Measurements from ENCODE around the gene ACTN1. TPM values are rescaled to one million over a fixed set of nuclear protein-coding genes. Genes with fewer than 3 reads are reported as not detected.

ACTN1 gene
- total RNA-seq, 1 donor from 2014 or later = 77.1 TPM

- H3K4me1 Mint-ChIP-seq = no peaks in the 10 kb centered on the region
Measured at GRCh38 chr14:68998062-68998461, 19.0 kb upstream of the ACTN1 start.

GRCh38 chr14:68995731-68996130 lies 16.6 kb upstream of the ACTN1 start:
- no peak overlapping the region for H3K4me3 Mint-ChIP-seq
- H3K27ac Mint-ChIP-seq (ENCODE audit: unreplicated experiment) = no peak overlapping the region
- no peak for DNase-seq (ENCODE audit: low read depth, low spot score)
- no peaks in the 10 kb centered on the region for H3K9me3 Mint-ChIP-seq
- H3K36me3 Mint-ChIP-seq (ENCODE audit: low read depth) = no peaks in the 10 kb centered on the region
- TF ChIP-seq, protein P1, sequence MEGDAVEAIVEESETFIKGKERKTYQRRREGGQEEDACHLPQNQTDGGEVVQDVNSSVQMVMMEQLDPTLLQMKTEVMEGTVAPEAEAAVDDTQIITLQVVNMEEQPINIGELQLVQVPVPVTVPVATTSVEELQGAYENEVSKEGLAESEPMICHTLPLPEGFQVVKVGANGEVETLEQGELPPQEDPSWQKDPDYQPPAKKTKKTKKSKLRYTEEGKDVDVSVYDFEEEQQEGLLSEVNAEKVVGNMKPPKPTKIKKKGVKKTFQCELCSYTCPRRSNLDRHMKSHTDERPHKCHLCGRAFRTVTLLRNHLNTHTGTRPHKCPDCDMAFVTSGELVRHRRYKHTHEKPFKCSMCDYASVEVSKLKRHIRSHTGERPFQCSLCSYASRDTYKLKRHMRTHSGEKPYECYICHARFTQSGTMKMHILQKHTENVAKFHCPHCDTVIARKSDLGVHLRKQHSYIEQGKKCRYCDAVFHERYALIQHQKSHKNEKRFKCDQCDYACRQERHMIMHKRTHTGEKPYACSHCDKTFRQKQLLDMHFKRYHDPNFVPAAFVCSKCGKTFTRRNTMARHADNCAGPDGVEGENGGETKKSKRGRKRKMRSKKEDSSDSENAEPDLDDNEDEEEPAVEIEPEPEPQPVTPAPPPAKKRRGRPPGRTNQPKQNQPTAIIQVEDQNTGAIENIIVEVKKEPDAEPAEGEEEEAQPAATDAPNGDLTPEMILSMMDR (conservative IDR thresholded peaks at IDR 0.05) = no peak
- no peaks in the 10 kb centered on the region for H3K4me1 Mint-ChIP-seq
- H3K27me3 Mint-ChIP-seq (ENCODE audit: low read depth) = no peaks in the 10 kb centered on the region

More at GRCh38 chr14:68998062-68998461, 19.0 kb upstream of the ACTN1 start:
- Mint-ChIP-seq H3K9me3 (peaks cover 6% of the 10 kb centered on the region), H3K36me3 (ENCODE audit: low read depth) (no peaks in the 10 kb centered on the region), H3K27me3 (ENCODE audit: low read depth) (no peaks in the 10 kb centered on the region), H3K4me3 (no peak overlapping the region), H3K27ac (ENCODE audit: unreplicated experiment) (no peak overlapping the region)
- DNase-seq (ENCODE audit: low read depth, low spot score) = no peak
- TF ChIP-seq, protein P1 (conservative IDR thresholded peaks at IDR 0.05) = no peak

DNA sequence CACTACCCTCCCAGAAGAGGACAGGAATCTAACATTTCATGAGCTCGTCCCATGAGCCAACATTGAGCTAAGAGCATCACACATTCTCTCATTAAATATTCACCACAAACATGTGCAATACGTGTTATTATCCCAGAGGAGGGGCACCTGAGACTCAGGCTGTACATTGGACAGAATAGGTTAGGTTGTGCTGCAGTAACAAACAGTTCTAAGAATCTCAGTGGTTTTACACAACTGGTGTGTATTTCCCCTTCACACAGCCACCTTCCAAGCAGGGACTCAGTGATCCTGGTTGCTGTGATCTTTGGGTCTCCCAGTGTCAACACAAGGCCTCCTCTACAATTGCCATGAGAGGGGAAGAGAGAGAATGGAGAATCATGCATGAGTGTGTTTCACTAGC lies 15.0 kb upstream of the ACTN1 start:
- Mint-ChIP-seq H3K4me3 (no peak overlapping the region), H3K27ac (ENCODE audit: unreplicated experiment) (no peak overlapping the region), H3K27me3 (ENCODE audit: low read depth) (no peaks in the 10 kb centered on the region), H3K36me3 (ENCODE audit: low read depth) (no peaks in the 10 kb centered on the region), H3K4me1 (peaks cover 2% of the 10 kb centered on the region), H3K9me3 (no peaks in the 10 kb centered on the region)
- DNase-seq (ENCODE audit: low read depth, low spot score) = no peak
- TF ChIP-seq, protein P1 (conservative IDR thresholded peaks at IDR 0.05) = no peak

DNA sequence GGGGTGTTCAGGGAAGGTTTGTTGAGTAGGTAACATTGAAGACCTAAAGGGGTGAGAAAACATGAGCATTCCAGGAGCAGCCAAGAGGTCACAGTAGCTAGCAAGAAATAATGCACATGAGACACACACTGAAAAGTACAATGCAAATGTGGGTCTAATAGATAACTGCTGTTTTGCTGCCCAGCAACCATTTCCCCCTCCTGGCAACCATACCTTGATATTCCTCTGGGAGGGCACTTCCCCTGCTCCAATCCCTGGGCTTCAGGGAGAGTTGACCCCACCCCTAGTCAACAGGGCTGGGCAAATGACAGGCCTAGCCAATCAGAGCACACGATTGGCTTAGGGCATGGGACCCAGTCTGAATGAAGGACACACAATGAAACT lies 8.5 kb upstream of the ACTN1 start:
- Mint-ChIP-seq H3K4me3 (no peak overlapping the region), H3K4me1 (peaks cover 17% of the 10 kb centered on the region), H3K36me3 (ENCODE audit: low read depth) (no peaks in the 10 kb centered on the region), H3K9me3 (no peaks in the 10 kb centered on the region), H3K27ac (ENCODE audit: unreplicated experiment) (no peak overlapping the region), H3K27me3 (ENCODE audit: low read depth) (no peaks in the 10 kb centered on the region)
- DNase-seq (ENCODE audit: low read depth, low spot score) = no peak
- TF ChIP-seq, protein P1 (conservative IDR thresholded peaks at IDR 0.05) = no peak

DNA sequence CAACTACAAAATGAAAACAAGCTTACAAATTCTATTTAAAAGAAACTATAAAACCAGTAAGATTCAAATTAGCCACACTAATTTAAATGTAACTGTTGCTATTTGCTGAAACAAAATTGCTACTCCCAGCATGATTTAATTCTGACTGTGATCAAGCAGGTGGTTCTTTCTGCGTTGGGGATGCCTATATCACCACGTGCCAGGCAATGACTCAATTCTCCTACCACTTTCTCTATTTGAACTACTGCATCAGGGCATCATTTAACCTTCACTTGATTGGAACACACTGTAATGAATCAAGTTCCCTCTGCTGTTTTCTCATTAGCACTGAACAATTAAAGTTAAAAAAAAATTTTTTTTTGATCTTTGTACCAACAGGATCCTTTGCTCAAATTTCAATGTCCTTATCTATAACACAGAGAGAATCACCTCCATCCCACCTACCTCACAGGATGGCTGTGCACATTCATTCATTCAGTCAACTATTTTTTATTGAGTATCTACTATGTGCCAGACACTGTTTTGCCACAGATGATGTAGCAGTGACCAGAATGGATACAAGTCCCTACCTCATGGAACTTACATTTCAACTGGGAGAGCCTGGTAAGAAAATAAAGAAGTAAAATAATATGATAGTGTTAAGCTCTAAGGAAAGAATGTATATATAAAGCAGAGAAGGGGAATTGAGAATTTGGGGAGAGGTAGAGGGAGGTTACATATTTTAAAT lies 8.0 kb upstream of the ACTN1 start:
- no peaks in the 10 kb centered on the region for H3K27me3 Mint-ChIP-seq (ENCODE audit: low read depth)

More for the DNA sequence above, 8.0 kb upstream of the ACTN1 start:
- H3K36me3 Mint-ChIP-seq (ENCODE audit: low read depth) = no peaks in the 10 kb centered on the region
- no peak for DNase-seq (ENCODE audit: low read depth, low spot score)
- no peak overlapping the region for H3K27ac Mint-ChIP-seq (ENCODE audit: unreplicated experiment)
- no peaks in the 10 kb centered on the region for H3K9me3 Mint-ChIP-seq
- H3K4me3 Mint-ChIP-seq = no peak overlapping the region
- peaks cover 17% of the 10 kb centered on the region for H3K4me1 Mint-ChIP-seq
- TF ChIP-seq, protein P1 (conservative IDR thresholded peaks at IDR 0.05) = no peak
